Heart left ventricle (tissue), 16 donors: ENCODE data around the gene PARN. TPM values are rescaled to one million over a fixed set of nuclear protein-coding genes. Genes with fewer than 3 reads are reported as not detected.
"Not testable (repeated sequence)": the region's sequence is repeated elsewhere in the genome, so short reads cannot be mapped to it uniquely, and the experiment has no call there.

Experiments
- ATAC-seq, 4 donors: fragments of 200-7000 bp; cut with Tn5 transposase; one replicate each; pipeline ENCODE4 v1.9.1; 2020 to 2022; ENCODE audit warnings: moderate library complexity in 4 of 4, mild to moderate bottlenecking in 3 of 4, moderate number of reproducible peaks in 1 of 4
- DNase-seq, 5 donors: peaks; one replicate each; pipeline ENCODE4 v3.0.0-alpha.2; 2020
- H3K27ac ChIP-seq, 12 donors: fragments of 200-600 bp; sonication (generic) in 4 of 12; one replicate each; pipeline versions ENCODE4 v1.5.0 to v1.8.0; 2016 to 2022; ENCODE audit warnings: mild to moderate bottlenecking in 2 of 12
- H3K27me3 ChIP-seq, 9 donors: fragments of 200-600 bp; sonication (generic) in 2 of 9; one replicate each; pipeline versions ENCODE4 v1.5.1 to v1.8.0; 2016 to 2022; ENCODE audit warnings: mild to moderate bottlenecking in 3 of 9
- H3K36me3 ChIP-seq, 9 donors: fragments of 200-600 bp; sonication (generic) in 2 of 9; one replicate each; pipeline versions ENCODE4 v1.5.0 to v1.8.0; 2018 to 2022; ENCODE audit warnings: mild to moderate bottlenecking in 2 of 9
- H3K4me1 ChIP-seq, 12 donors: fragments of 200-600 bp; sonication (generic) in 4 of 12; one replicate each; pipeline versions ENCODE4 v1.5.0 to v1.8.0; 2016 to 2022; ENCODE audit warnings: mild to moderate bottlenecking in 3 of 12
- H3K4me3 ChIP-seq, 12 donors: fragments of 200-600 bp; sonication (generic) in 4 of 12; one replicate each; pipeline versions ENCODE4 v1.5.0 to v1.8.0; 2017 to 2022; ENCODE audit warnings: mild to moderate bottlenecking in 9 of 12, moderate library complexity in 4 of 12
- H3K9me3 ChIP-seq, 12 donors: fragments of 200-600 bp; sonication (generic) in 4 of 12; one replicate each; pipeline versions ENCODE4 v1.5.0 to v1.8.0; 2016 to 2022; ENCODE audit warnings: mild to moderate bottlenecking in 1 of 12
- CTCF ChIP-seq, 12 donors: fragments of 200-600 bp; sonication (generic) in 4 of 12; IDR thresholded peaks; one replicate each; pipeline versions ENCODE4 v1.5.0 to v1.8.0; 2018 to 2022; ENCODE audit warnings: antibody characterized with exemption in 12 of 12, mild to moderate bottlenecking in 5 of 12
- POLR2A ChIP-seq, 2 donors: fragments of 450-650 bp; IDR thresholded peaks; one replicate each; pipeline ENCODE4 v1.6.1; 2017; ENCODE audit warnings: antibody characterized with exemption in 2 of 2, mild to moderate bottlenecking in 2 of 2, moderate library complexity in 2 of 2
- WGBS, 4 donors: extraction: QIAGEN DNeasy Blood & Tissue Kit in 2 of 4; methylation state at CpG; one replicate each; pipeline versions ENCODE4 v1.1.5 to v1.1.7; 2013 to 2018; 5-methylcytosine and 5-hydroxymethylcytosine counted together
- intact Hi-C, 10 donors: fragments of 100-400 bp; cut with DNase I; formaldehyde crosslinking; loops; one replicate each; pipeline versions ENCODE4 v1.11.1 to v1.14.2; 2022
- polyA plus RNA-seq, 2 donors: library from polyadenylated mRNA; stranded (reverse); fragments of 200-250 nt; gene quantifications; one replicate each; pipeline ENCODE4 v1.2.3, GENCODE V29; 2013
- total RNA-seq, 9 donors: library from RNA; depleted of rRNA in 2 of 9; stranded (reverse); fragments of >200 nt in 2 of 9; fragmentation: NEBNext Ultra II Directional in 3 of 9; extraction: Animal tissue kit (Norgen Biotek cat#: 25700) in 3 of 9; gene quantifications; one replicate each; pipeline versions ENCODE4 v1.1.0 to v1.2.4, GENCODE V29; 2016 to 2023
- donor health status: ischemic (EF 13 %, LVEDD 7.1; RV severe dilation, severe dysfunction).
- donor health status: healthy with polysubstance abuse.
- donor health status: DM: no; HTN: yes; CAD: no.
- donor health status: DM: no; HTN: no; CAD: no.
- donor health status: ischemic (EF 25% LVEDD 6.9; RV normal size, moderate dysfunction).
- donor health status: ischemic (EF 25% LVEDD 5.7; RV mildly dilated, moderate dysfunction).
- donor health status: healthy.
- donor health status: DM: yes; HTN: yes; CAD: no.
- donor health status: ischemic (EF 35%, LVEDD 5.7; RV mildly dilated, moderate dysfunction).
- donor health status: nonischemic (EF 11% LVEDD 7.7; RV severe dilation, severe dysfunction).
- donor health status: DM: yes; HTN: yes; CAD: no.
- donor health status: PGD.
- donor health status: ischemic (EF 29% LVEDD 5.4; RV normal size, mild dysfunction).
- donor health status: nonischemic (EF 23%, LVEDD 6.1; RV moderate dilation, normal function).

The PARN gene
- total and polyA plus RNA-seq, 11 donors: 7.7 to 25.9 (median 19.8) TPM

- TF ChIP-seq CTCF (IDR thresholded peaks at IDR 0.05): no peak
- no peak for TF ChIP-seq POLR2A (IDR thresholded peaks at IDR 0.05)
- Histone ChIP-seq H3K27me3 (no peaks in the 10 kb centered on the region), H3K4me1 (no peaks in the 10 kb centered on the region), H3K9me3 (no peaks in the 10 kb centered on the region), H3K36me3 (peaks cover 0 to 24% (median 5%) of the 10 kb centered on the region in 9 donors), H3K4me3 (no peak overlapping the region), H3K27ac (no peak overlapping the region)
- DNase-seq (no peak), ATAC-seq (no peak)
- intact Hi-C loops: no loop called here
- 86 to 95% (median 91%) methylated on average over 7 of the region's 7 CpGs for WGBS, 4 donors
These were observed 192.6 kb downstream of the PARN start for GRCh38 chr16:14437426-14437825.

GRCh38 chr16:14436401-14436955, 193.6 kb downstream of the PARN start:
- H3K4me1 ChIP-seq: no peaks in the 10 kb centered on the region
- no peaks in the 10 kb centered on the region for H3K27me3 ChIP-seq
- intact Hi-C loops: no loop called here
- H3K27ac ChIP-seq: no peak overlapping the region
- ATAC-seq: no peak
- H3K36me3 ChIP-seq: peaks cover 0 to 24% (median 5%) of the 10 kb centered on the region in 9 donors
- no peak for TF ChIP-seq CTCF (IDR thresholded peaks at IDR 0.05)
- TF ChIP-seq POLR2A (IDR thresholded peaks at IDR 0.05): no peak
- H3K4me3 ChIP-seq: no peak overlapping the region
- H3K9me3 ChIP-seq: no peaks in the 10 kb centered on the region
- no peak for DNase-seq
- WGBS, 4 donors: 66 to 79% (median 77%) methylated on average over 13 of the region's 13 CpGs

- DNase-seq (no peak), ATAC-seq (no peak)
- Histone ChIP-seq H3K27me3 (no peaks in the 10 kb centered on the region), H3K4me3 (no peak overlapping the region), H3K36me3 (peaks cover 0 to 24% (median 6%) of the 10 kb centered on the region in 9 donors), H3K27ac (no peak overlapping the region), H3K9me3 (no peaks in the 10 kb centered on the region), H3K4me1 (no peaks in the 10 kb centered on the region)
- TF ChIP-seq POLR2A (IDR thresholded peaks at IDR 0.05) (no peak), CTCF (IDR thresholded peaks at IDR 0.05) (no peak)
- 93 to 97% (median 96%) methylated on average over 8 of the region's 8 CpGs for WGBS, 4 donors
- intact Hi-C loops: no loop called here
These were observed 195.2 kb downstream of the PARN start for GRCh38 chr16:14434860-14435259.

- not testable (repeated sequence) for ATAC-seq
These were observed 201.0 kb downstream of the PARN start for GRCh38 chr16:14428971-14429637.

More at GRCh38 chr16:14428971-14429637, 201.0 kb downstream of the PARN start:
- intact Hi-C loops: loop anchor here in 1 of 10 donors (10.0 kb wide), 1 partner anchor 124 kb away; no protein-coding TSS in a partner anchor
- H3K4me1 ChIP-seq, H3K9me3 ChIP-seq, H3K36me3 ChIP-seq, H3K4me3 ChIP-seq, H3K27me3 ChIP-seq, H3K27ac ChIP-seq, DNase-seq: not testable (repeated sequence)
- 91 to 97% (median 95%) methylated on average over 14 of the region's 14 CpGs for WGBS, 4 donors
